Mammary epithelial cell (primary cell): Measurements from ENCODE around the gene TMEM259.

Experiments used
- CTCF ChIP-seq, 2 donors: IDR thresholded peaks in 1 of 2; conservative IDR thresholded peaks in 1 of 2; 2 replicates each; pipeline ENCODE4 v1.5.1; 2011 to 2012; ENCODE audit warnings: inconsistent platforms in 2 of 2, low read length in 2 of 2, mild to moderate bottlenecking in 2 of 2, control low read depth in 1 of 2, low read depth in 1 of 2; ENCODE audit not compliant: insufficient read depth in 1 of 2; ENCODE audit errors: extremely low read depth in 1 of 2
- EZH2 ChIP-seq: IDR thresholded peaks from 2 replicates; pipeline ENCODE4 v1.6.1; 2012; ENCODE audit warnings: low read length, inconsistent platforms, borderline replicate concordance

GRCh38 chr19:1040476-1041271 lies 19.8 kb upstream of the TMEM259 start:
- TF ChIP-seq CTCF (conservative IDR thresholded peaks at IDR 0.05 in 1 of 2, IDR thresholded peaks at IDR 0.05 in 1 of 2; ENCODE audit: extremely low read depth in 1 of 2, insufficient read depth in 1 of 2, low read depth in 1 of 2, low read length in 2 of 2): no peak
- TF ChIP-seq EZH2: no peak
